ENCODE measurements around the gene BZW2. TPM values are rescaled to one million over a fixed set of nuclear protein-coding genes. Genes with fewer than 3 reads are reported as not detected.
"Not testable (repeated sequence)": the region's sequence is repeated elsewhere in the genome, so short reads cannot be mapped to it uniquely, and the experiment has no call there.

Gene BZW2
- total RNA-seq, 1 donor from 2014 or later, result 90.2 TPM

- no peak for DNase-seq (ENCODE audit: low spot score)
- H3K27me3 Mint-ChIP-seq (ENCODE audit: low read depth), result no peaks in the 10 kb centered on the region
- H3K36me3 Mint-ChIP-seq (ENCODE audit: low read depth), result peaks cover 68% of the 10 kb centered on the region
- H3K4me1 Mint-ChIP-seq (ENCODE audit: low read depth), result peaks cover 23% of the 10 kb centered on the region
- no peak overlapping the region for H3K4me3 Mint-ChIP-seq (ENCODE audit: low read depth)
- intact Hi-C loops (cut with micrococcal nuclease), result no loop called here
- H3K27ac Mint-ChIP-seq, result no peak overlapping the region
- H3K9me3 Mint-ChIP-seq, result peaks cover 3% of the 10 kb centered on the region
These were observed 21.4 kb downstream of the BZW2 start for GRCh38 chr7:16667355-16667754.

GRCh38 chr7:16668049-16668858 is 22.3 kb downstream of the BZW2 start:
- Mint-ChIP-seq H3K27me3 (ENCODE audit: low read depth) (no peaks in the 10 kb centered on the region), H3K4me1 (ENCODE audit: low read depth) (peaks cover 20% of the 10 kb centered on the region), H3K27ac (peak overlapping the region; percentile 46), H3K9me3 (peaks cover 6% of the 10 kb centered on the region), H3K4me3 (ENCODE audit: low read depth) (no peak overlapping the region), H3K36me3 (ENCODE audit: low read depth) (peaks cover 75% of the 10 kb centered on the region)
- intact Hi-C loops (cut with micrococcal nuclease), result no loop called here
- DNase-seq (ENCODE audit: low spot score), result no peak

- Mint-ChIP-seq H3K9me3 (peaks cover 6% of the 10 kb centered on the region), H3K4me3 (ENCODE audit: low read depth) (no peak overlapping the region), H3K27me3 (ENCODE audit: low read depth) (no peaks in the 10 kb centered on the region), H3K27ac (no peak overlapping the region), H3K36me3 (ENCODE audit: low read depth) (peaks cover 75% of the 10 kb centered on the region), H3K4me1 (ENCODE audit: low read depth) (peaks cover 20% of the 10 kb centered on the region)
- DNase-seq (ENCODE audit: low spot score), result no peak
- intact Hi-C loops (cut with micrococcal nuclease), result no loop called here
These were observed 23.0 kb downstream of the BZW2 start for GRCh38 chr7:16668978-16669377.

- H3K9me3 Mint-ChIP-seq, result peaks cover 6% of the 10 kb centered on the region
- H3K27me3 Mint-ChIP-seq (ENCODE audit: low read depth), result no peaks in the 10 kb centered on the region
- intact Hi-C loops (cut with micrococcal nuclease), result no loop called here
- H3K4me1 Mint-ChIP-seq (ENCODE audit: low read depth), result peaks cover 20% of the 10 kb centered on the region
- DNase-seq (ENCODE audit: low spot score), result no peak
- no peak overlapping the region for H3K4me3 Mint-ChIP-seq (ENCODE audit: low read depth)
- peaks cover 70% of the 10 kb centered on the region for H3K36me3 Mint-ChIP-seq (ENCODE audit: low read depth)
- H3K27ac Mint-ChIP-seq, result no peak overlapping the region
These were observed 23.6 kb downstream of the BZW2 start for GRCh38 chr7:16669581-16669980.

GRCh38 chr7:16670021-16670420 is 24.0 kb downstream of the BZW2 start:
- no peaks in the 10 kb centered on the region for H3K27me3 Mint-ChIP-seq (ENCODE audit: low read depth)
- no peak overlapping the region for H3K4me3 Mint-ChIP-seq (ENCODE audit: low read depth)
- no peak overlapping the region for H3K27ac Mint-ChIP-seq
- peaks cover 20% of the 10 kb centered on the region for H3K4me1 Mint-ChIP-seq (ENCODE audit: low read depth)
- intact Hi-C loops (cut with micrococcal nuclease), result no loop called here
- H3K36me3 Mint-ChIP-seq (ENCODE audit: low read depth), result peaks cover 71% of the 10 kb centered on the region
- DNase-seq (ENCODE audit: low spot score), result no peak
- peaks cover 6% of the 10 kb centered on the region for H3K9me3 Mint-ChIP-seq

GRCh38 chr7:16670731-16671344 is 24.9 kb downstream of the BZW2 start:
- H3K27ac Mint-ChIP-seq, result no peak overlapping the region
- intact Hi-C loops (cut with micrococcal nuclease), result no loop called here
- peaks cover 72% of the 10 kb centered on the region for H3K36me3 Mint-ChIP-seq (ENCODE audit: low read depth)
- peaks cover 18% of the 10 kb centered on the region for H3K4me1 Mint-ChIP-seq (ENCODE audit: low read depth)
- peaks cover 6% of the 10 kb centered on the region for H3K9me3 Mint-ChIP-seq
- H3K4me3 Mint-ChIP-seq (ENCODE audit: low read depth), result no peak overlapping the region
- no peaks in the 10 kb centered on the region for H3K27me3 Mint-ChIP-seq (ENCODE audit: low read depth)
- no peak for DNase-seq (ENCODE audit: low spot score)

- Mint-ChIP-seq H3K27ac (no peak overlapping the region), H3K36me3 (ENCODE audit: low read depth) (peaks cover 73% of the 10 kb centered on the region), H3K4me1 (ENCODE audit: low read depth) (peaks cover 18% of the 10 kb centered on the region), H3K4me3 (ENCODE audit: low read depth) (no peak overlapping the region), H3K27me3 (ENCODE audit: low read depth) (no peaks in the 10 kb centered on the region), H3K9me3 (peaks cover 6% of the 10 kb centered on the region)
- no peak for DNase-seq (ENCODE audit: low spot score)
- intact Hi-C loops (cut with micrococcal nuclease), result no loop called here
These were observed 25.8 kb downstream of the BZW2 start for GRCh38 chr7:16671811-16672210.

- peaks cover 3% of the 10 kb centered on the region for H3K9me3 Mint-ChIP-seq
- H3K36me3 Mint-ChIP-seq (ENCODE audit: low read depth), result peaks cover 68% of the 10 kb centered on the region
- H3K4me1 Mint-ChIP-seq (ENCODE audit: low read depth), result peaks cover 6% of the 10 kb centered on the region
- no peaks in the 10 kb centered on the region for H3K27me3 Mint-ChIP-seq (ENCODE audit: low read depth)
- intact Hi-C loops (cut with micrococcal nuclease), result no loop called here
- no peak overlapping the region for H3K4me3 Mint-ChIP-seq (ENCODE audit: low read depth)
- no peak overlapping the region for H3K27ac Mint-ChIP-seq
- no peak for DNase-seq (ENCODE audit: low spot score)
These were observed 29.3 kb downstream of the BZW2 start for GRCh38 chr7:16675277-16675676.

GRCh38 chr7:16677978-16678494 is 32.1 kb downstream of the BZW2 start:
- Mint-ChIP-seq H3K27me3 (ENCODE audit: low read depth) (no peaks in the 10 kb centered on the region), H3K4me3 (ENCODE audit: low read depth) (no peak overlapping the region), H3K36me3 (ENCODE audit: low read depth) (peaks cover 65% of the 10 kb centered on the region), H3K4me1 (ENCODE audit: low read depth) (no peaks in the 10 kb centered on the region), H3K27ac (no peak overlapping the region), H3K9me3 (no peaks in the 10 kb centered on the region)
- intact Hi-C loops (cut with micrococcal nuclease), result no loop called here
- DNase-seq (ENCODE audit: low spot score), result no peak

GRCh38 chr7:16678645-16679566 is 32.9 kb downstream of the BZW2 start:
- DNase-seq (ENCODE audit: low spot score); H3K4me1 Mint-ChIP-seq (ENCODE audit: low read depth); H3K27ac Mint-ChIP-seq; H3K27me3 Mint-ChIP-seq (ENCODE audit: low read depth); intact Hi-C loops (cut with micrococcal nuclease); H3K4me3 Mint-ChIP-seq (ENCODE audit: low read depth); H3K9me3 Mint-ChIP-seq: not testable (repeated sequence)
- H3K36me3 Mint-ChIP-seq (ENCODE audit: low read depth), result peaks cover 69% of the 10 kb centered on the region

- DNase-seq (ENCODE audit: low spot score), result no peak
- Mint-ChIP-seq H3K4me1 (ENCODE audit: low read depth) (peaks cover 20% of the 10 kb centered on the region), H3K4me3 (ENCODE audit: low read depth) (no peak overlapping the region), H3K27me3 (ENCODE audit: low read depth) (no peaks in the 10 kb centered on the region), H3K9me3 (no peaks in the 10 kb centered on the region), H3K27ac (peak overlapping the region; percentile 79), H3K36me3 (ENCODE audit: low read depth) (peaks cover 67% of the 10 kb centered on the region)
- intact Hi-C loops (cut with micrococcal nuclease), result loop anchor here (5.0 kb wide), 1 partner anchor 38 kb away; the partner anchor contains the start of genes ANKMY2 and BZW2
These were observed 39.0 kb downstream of the BZW2 start for GRCh38 chr7:16684935-16685334.

- peaks cover 20% of the 10 kb centered on the region for H3K4me1 Mint-ChIP-seq (ENCODE audit: low read depth)
- DNase-seq (ENCODE audit: low spot score), result no peak
- peak overlapping the region; percentile 79 for H3K27ac Mint-ChIP-seq
- peaks cover 62% of the 10 kb centered on the region for H3K36me3 Mint-ChIP-seq (ENCODE audit: low read depth)
- H3K9me3 Mint-ChIP-seq, result no peaks in the 10 kb centered on the region
- intact Hi-C loops (cut with micrococcal nuclease), result no loop called here
- no peaks in the 10 kb centered on the region for H3K27me3 Mint-ChIP-seq (ENCODE audit: low read depth)
- peak overlapping the region; percentile 7 for H3K4me3 Mint-ChIP-seq (ENCODE audit: low read depth)
These were observed 39.6 kb downstream of the BZW2 start for GRCh38 chr7:16685535-16685934.

Data from activated T-helper 2 cell treated with anti-CD3 and anti-CD28 coated beads, Interferon-gamma antibody, Interleukin-2, Interleukin-4, amounts not matched to agents 10 μg/mL and 5 μg/mL and 100 μg/mL, durations not matched to agents 14 hours and 24 hours and 36 hours (primary cell).